HepG2 (cell line): ENCODE measurements around the gene PHACTR1.

Experiments
- CCAR2 ChIP-seq: fragments of 200-400 bp; formaldehyde crosslinking; optimal IDR thresholded peaks from 2 replicates; pipeline ENCODE3; 2018; ENCODE audit warnings: low read depth, mild to moderate bottlenecking, low read length, moderate library complexity
- GABPA ChIP-seq, 2 experiments: IDR thresholded peaks; 2 replicates each; pipeline ENCODE4 v1.6.1; 2011 to 2016; ENCODE audit warnings: low read depth in 2 of 2, low read length in 1 of 2, missing biosample characterization in 1 of 2, missing genetic modification characterization in 1 of 2
- MIER2 ChIP-seq: IDR thresholded peaks from 2 replicates; pipeline ENCODE4 v1.6.1; 2016; ENCODE audit warnings: missing biosample characterization, missing genetic modification reagents
- POLR2A ChIP-seq, 2 experiments: IDR thresholded peaks; 2 replicates each; pipeline ENCODE4 v1.6.1; 2011; ENCODE audit warnings: low read depth in 2 of 2, low read length in 2 of 2, mild to moderate bottlenecking in 1 of 2, moderate library complexity in 1 of 2; ENCODE audit not compliant: insufficient read depth in 1 of 2
- ZNF205 ChIP-seq: IDR thresholded peaks from 2 replicates; pipeline ENCODE4 v1.6.1; 2018; ENCODE audit warnings: missing biosample characterization, missing genetic modification reagents
- TF ChIP-seq, protein P1 (sequence below), 2 experiments: IDR thresholded peaks; 2 replicates each; pipeline ENCODE4 v1.6.1; 2011 to 2012; ENCODE audit warnings: low read length in 2 of 2, borderline replicate concordance in 1 of 2, low read depth in 1 of 2, mild to moderate bottlenecking in 1 of 2, moderate library complexity in 1 of 2
- TF ChIP-seq, protein P2 (sequence below): sonication (generic); formaldehyde crosslinking; IDR thresholded peaks from 2 replicates; pipeline ENCODE4 v1.5.0; 2020; ENCODE audit warnings: mild to moderate bottlenecking, missing genetic modification reagents, moderate library complexity

DNA sequence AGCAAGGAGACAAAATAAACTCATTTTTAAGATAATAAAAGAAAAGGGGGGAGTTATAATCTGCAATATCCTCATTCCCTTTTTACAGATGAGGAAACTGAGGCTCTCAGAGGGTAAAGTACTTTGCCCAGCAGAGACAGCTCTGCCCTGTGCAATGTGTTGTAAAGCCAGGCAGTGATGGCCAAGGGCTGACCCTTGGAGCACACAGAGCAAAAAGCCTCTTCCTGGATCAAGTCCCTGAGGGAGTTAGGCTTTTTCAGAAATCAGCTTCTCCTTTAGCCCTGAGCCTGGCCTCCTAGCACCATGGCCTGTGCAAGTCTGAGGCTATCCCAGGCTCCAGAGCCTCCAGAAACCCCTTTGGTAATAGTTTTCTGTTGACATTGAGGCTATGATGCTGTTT, 234.8 kb downstream of the PHACTR1 start:
- TF ChIP-seq POLR2A (IDR thresholded peaks at IDR 0.05; ENCODE audit: insufficient read depth in 1 of 2, low read depth in 2 of 2, low read length in 2 of 2), result no peak
- no peak for TF ChIP-seq ZNF205
- no peak for TF ChIP-seq GABPA (IDR thresholded peaks at IDR 0.05; ENCODE audit: low read depth, low read length)
- no peak for TF ChIP-seq GABPA (CRISPR knock-in tag; IDR thresholded peaks at IDR 0.05; ENCODE audit: low read depth)
- no peak for TF ChIP-seq MIER2
- TF ChIP-seq, protein P1, sequence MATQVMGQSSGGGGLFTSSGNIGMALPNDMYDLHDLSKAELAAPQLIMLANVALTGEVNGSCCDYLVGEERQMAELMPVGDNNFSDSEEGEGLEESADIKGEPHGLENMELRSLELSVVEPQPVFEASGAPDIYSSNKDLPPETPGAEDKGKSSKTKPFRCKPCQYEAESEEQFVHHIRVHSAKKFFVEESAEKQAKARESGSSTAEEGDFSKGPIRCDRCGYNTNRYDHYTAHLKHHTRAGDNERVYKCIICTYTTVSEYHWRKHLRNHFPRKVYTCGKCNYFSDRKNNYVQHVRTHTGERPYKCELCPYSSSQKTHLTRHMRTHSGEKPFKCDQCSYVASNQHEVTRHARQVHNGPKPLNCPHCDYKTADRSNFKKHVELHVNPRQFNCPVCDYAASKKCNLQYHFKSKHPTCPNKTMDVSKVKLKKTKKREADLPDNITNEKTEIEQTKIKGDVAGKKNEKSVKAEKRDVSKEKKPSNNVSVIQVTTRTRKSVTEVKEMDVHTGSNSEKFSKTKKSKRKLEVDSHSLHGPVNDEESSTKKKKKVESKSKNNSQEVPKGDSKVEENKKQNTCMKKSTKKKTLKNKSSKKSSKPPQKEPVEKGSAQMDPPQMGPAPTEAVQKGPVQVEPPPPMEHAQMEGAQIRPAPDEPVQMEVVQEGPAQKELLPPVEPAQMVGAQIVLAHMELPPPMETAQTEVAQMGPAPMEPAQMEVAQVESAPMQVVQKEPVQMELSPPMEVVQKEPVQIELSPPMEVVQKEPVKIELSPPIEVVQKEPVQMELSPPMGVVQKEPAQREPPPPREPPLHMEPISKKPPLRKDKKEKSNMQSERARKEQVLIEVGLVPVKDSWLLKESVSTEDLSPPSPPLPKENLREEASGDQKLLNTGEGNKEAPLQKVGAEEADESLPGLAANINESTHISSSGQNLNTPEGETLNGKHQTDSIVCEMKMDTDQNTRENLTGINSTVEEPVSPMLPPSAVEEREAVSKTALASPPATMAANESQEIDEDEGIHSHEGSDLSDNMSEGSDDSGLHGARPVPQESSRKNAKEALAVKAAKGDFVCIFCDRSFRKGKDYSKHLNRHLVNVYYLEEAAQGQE (IDR thresholded peaks at IDR 0.05; ENCODE audit: borderline replicate concordance in 1 of 2, low read depth in 1 of 2, low read length in 2 of 2), result no peak
- no peak for TF ChIP-seq CCAR2
- TF ChIP-seq, protein P2, sequence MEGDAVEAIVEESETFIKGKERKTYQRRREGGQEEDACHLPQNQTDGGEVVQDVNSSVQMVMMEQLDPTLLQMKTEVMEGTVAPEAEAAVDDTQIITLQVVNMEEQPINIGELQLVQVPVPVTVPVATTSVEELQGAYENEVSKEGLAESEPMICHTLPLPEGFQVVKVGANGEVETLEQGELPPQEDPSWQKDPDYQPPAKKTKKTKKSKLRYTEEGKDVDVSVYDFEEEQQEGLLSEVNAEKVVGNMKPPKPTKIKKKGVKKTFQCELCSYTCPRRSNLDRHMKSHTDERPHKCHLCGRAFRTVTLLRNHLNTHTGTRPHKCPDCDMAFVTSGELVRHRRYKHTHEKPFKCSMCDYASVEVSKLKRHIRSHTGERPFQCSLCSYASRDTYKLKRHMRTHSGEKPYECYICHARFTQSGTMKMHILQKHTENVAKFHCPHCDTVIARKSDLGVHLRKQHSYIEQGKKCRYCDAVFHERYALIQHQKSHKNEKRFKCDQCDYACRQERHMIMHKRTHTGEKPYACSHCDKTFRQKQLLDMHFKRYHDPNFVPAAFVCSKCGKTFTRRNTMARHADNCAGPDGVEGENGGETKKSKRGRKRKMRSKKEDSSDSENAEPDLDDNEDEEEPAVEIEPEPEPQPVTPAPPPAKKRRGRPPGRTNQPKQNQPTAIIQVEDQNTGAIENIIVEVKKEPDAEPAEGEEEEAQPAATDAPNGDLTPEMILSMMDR, result no peak
